HCEC 1CT (cell line): Measurements from ENCODE around the gene KCNT2.
"Not testable (repeated sequence)": the region's sequence is repeated elsewhere in the genome, so short reads cannot be mapped to it uniquely, and the experiment has no call there.

Source experiments
- DNase-seq: peaks from one replicate; pipeline ENCODE4 v3.0.0-alpha.2; 2017

Gene KCNT2

DNA sequence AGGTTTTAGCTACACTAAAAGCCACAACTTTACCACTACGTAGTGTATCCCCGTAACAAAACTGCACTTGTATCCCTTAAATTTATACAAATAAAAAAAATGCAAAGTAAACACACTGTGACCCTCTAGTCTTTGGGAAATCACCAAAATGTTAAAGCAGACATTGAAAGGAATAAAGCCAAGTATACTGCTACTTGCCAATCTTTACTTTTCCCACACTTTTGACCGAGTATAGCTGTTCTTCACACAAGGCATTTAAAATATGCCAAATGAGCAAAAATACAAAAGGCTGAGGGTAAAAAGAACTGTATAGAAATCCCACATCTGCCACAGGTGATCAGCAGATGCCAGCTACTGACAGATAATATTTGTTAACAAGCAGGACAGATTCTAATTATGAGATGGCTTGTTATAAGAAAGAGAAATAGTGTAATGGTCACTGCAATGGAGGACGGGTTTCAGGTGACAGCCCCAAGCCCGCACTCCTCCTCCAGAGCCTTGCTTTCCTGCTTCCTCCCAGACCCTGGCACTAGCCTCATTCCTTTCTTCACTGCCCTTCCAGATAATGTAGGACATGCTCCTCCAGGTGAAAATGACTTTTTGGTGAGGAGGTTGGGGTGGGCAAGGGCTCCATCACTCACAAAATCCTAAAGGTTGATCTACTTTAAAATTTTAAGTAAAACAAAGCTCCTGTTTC, 18.1 kb downstream of the KCNT2 start:
- no peak for DNase-seq

DNA sequence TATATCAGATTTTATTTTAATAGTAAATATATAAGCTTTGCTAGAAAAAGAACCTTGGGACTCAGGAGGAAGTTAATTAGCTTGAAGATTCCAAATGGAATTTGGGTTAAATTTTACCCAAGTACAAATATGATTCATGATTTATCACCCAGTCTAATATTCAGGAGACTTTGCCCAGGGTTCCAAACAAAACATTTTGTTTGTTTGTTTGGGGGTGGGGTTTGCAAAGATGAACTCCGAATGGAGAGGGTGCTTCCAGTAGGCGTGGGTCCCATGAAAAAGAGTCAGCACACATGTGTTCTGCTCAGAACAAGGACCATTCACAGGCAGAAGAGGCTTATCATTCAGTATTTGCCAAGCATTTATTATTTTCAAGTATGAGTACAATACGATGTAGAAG, 23.5 kb downstream of the KCNT2 start:
- no peak for DNase-seq

DNA sequence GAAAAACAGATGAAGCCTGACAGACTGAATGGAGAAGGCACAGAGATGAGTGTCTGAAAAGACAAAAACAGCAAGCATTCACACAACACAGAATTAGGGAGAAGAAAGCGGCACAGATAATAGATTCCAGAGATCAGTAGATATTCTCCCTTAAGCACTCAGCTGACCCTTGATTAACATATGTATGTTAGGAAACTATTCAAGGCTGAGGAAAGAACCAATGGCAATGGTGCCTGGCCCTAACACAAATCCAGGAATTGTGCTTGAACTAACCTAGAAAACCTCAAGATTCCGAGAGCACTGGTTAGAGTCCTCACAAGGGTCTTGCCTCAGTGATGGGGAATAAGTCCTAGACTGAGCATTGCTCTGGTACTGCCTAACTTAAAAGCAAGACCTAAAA, 30.9 kb downstream of the KCNT2 start:
- DNase-seq: no peak

DNA sequence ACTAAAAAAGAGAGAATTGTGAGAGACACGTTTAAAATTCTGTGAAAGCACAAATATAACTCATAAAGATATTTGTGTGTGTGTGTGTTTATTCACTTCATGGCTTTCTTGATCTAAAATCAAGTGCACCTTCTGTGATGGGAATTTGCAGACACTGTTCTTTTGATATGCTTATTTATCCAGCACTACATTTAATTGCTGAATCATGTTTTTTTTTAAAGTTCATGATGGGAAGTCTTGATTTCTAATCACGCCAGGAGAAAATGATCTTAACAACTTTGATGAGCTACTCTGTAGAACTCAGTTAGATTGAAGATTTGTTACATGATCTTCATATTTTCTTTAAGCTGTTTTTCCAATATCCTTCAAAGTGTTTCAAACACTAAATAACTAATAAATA, 35.0 kb downstream of the KCNT2 start:
- no peak for DNase-seq

DNA sequence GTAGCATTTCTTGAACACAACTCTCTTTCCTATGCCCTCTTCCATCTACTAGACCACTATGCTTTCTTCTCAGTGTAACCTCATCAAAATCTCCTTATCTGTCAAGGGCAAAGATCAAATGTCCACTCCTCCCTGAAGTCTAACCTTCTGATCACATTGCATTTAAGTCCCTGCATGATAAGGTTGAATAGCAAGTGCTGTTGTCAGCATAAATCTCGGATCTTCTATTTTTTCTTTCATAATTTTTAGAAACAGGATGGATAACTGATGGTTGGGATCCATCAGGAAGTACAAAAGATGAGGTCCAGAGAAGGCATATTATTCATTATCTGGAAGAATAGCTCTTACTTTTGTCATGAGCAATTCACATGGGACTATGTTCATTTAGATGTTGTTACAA, 41.0 kb downstream of the KCNT2 start:
- DNase-seq: no peak

DNA sequence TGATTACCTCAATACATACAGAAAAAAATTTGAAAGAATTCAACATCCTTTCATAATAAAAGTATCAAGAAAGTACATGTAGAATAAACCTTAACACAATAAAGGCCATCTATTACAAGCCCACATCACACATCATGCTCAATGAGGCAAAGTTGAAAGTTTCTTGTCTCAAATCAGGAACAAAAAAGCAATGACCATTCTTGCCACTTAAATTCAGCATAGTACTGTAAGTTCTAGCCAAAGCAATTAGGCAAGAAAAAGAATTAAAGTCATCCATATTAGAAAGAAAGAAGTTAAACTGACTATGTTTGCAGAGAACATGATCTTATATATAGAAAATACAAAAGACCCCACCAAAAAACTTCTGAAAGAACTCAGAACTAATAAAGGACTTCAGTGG, 44.5 kb downstream of the KCNT2 start:
- no peak for DNase-seq

DNA sequence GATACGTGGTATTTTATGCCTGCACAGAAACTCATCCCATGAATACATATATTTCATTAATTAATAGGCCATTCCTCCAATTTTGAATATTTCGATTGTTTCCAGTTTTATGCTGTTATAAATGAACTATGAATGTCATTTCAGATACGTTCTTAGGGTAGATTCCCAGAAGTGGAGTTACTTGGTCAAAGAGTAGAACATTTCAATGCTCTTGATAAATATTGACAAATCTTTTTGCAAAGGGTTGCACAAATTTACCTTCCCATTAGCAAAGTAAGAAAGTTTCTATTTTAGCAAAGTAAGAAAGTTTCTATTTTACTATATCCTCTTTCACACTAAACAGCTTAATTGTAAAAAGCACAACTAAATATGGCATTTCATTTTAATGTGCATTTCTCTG, 48.9 kb downstream of the KCNT2 start:
- no peak for DNase-seq

DNA sequence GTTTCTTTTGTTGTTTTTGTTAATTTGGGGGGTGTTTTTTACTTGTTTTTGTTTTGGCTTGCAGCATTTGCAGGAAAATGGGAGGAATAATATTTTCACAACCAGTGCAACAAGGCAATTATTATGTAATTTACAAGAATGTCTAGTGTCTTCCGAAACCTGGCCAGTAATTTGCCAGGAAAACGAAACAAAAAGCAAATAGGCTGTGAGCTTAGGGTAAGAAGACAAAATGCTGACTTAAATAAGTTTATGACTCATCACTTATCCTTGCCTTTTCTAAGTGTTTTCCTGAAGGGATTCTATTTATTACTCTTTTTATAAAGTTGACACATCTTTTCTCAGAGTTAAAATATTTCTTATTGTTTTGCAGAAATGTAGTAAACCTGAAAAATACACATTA, 49.8 kb downstream of the KCNT2 start:
- peak; percentile 76 for DNase-seq

DNA sequence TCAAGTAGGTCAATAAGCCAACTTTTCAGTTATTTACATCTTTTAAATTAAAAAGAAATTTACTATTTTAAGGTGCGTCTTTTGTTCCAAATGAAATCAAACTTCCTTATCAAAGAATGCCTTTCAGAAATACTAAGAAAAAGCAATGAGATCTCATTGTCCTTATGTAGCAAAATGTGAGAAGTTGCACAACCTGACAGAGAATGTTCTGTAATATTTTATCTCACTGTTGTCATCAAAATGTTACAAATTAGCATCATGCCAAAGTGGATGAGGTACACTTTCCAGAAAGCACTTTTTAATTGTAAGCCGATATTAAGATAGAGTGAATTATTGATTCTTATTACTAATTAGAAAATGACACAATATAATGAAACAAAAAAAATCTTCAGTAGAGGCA, 50.4 kb downstream of the KCNT2 start:
- no peak for DNase-seq

DNA sequence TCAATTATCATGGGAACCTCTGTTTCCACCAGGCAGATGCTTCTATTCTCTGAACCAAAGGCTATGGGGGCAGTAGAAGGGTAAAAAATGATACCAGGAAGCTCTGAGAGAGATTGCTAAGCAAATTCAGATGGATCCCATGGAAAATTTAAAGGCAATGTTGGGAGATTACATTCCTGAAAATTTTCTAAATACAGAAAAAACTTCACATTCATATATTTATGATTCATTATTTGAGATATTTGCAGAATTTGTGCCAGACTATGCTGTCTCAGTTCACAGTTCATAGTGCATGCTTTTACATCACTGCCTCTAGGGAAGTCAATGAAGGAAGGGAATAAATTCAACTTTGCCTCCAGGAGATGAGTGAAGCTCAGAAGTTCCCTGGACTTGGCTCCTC, 57.5 kb downstream of the KCNT2 start:
- DNase-seq: no peak

DNA sequence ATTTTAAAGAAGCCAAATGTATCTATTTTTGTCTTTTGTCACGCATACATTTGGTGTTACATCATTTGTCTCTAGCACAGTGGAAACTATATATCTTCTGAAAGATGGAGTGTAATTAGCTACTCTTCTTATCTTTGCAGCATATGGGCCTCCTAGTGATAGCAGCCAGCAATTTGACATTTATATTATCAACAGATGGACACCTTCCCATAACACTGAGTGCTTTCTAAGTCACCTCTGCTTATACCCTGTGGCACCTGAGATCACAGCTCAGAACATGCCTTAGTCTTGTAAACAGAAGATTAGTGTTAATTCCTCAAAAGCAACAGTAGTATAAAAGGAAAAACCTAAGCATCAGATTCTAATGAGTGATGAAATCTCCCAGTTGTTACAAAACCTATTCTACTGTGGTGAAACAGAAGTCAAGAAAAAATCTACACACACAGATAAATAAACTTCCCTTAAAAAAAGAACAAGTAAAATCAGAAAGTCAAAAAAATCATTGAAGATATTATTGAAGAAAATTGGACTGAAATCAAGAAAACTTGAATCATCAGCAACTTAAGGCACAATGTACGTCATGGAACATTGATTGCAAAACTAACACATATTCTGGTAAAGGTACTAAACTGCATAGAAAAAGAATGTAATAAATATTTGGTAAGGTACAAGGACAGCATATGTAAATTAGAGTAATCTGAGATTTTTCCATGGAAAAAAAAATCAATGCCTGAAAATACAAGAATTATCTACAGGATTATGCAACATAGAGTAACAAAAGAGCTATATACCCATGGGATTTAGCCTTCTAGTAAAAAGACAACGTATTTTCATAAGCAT, 61.7 kb downstream of the KCNT2 start:
- no peak for DNase-seq

DNA sequence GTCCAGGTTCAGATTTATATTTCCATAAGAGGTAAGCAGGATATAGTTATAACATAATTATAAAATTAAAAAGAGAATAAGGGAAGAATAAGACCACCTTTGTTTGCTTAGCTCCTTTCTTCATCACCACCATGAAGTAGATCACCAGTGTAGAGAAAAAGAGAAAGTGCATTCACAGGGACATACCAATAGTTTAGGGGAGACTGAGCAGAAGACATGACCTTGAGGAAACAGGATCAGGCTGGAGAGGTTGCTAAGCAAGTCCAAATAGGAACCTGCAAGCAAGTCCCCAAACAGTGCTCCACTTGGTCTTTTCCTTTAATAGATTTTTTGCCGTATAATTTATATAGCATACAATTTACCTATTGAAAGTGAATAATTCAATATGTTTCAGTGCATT, 63.0 kb downstream of the KCNT2 start:
- DNase-seq: no peak

DNA sequence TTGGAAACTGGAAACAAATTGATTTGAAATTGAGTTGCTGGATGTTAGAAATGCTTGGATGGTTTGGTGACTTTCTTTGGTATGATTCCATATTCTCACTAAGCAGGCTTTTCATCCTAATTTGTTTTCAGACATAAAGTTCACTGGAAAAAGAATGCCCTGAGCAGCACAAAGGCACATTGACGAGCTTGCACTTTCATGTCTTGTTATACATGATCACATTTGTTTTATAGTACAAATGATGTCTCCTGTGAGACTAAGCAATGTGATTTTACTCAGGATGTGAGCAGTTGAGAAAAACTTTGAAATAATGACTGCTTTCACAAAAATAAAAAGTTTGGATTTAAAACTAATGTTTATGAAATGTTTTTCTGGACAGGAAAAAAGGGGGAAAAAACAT, 63.6 kb downstream of the KCNT2 start:
- no peak for DNase-seq

DNA sequence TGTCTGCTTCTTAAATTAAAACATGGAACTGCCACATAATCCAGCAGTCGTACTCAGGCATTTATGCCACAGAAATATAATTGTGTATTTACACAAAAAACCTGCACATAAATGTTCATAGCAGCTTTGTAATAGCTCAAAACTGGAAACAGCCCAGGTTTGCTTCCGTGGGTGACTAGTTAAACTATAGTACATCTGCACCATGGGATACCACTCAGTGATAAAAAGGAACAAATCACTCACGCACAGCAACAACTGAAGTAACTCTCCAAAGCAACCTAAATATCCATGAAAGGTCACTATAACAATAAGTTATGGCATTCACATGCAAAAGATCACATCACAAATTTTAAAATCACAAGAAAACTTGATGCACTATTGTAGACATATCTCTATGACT, 64.4 kb downstream of the KCNT2 start:
- DNase-seq: no peak

DNA sequence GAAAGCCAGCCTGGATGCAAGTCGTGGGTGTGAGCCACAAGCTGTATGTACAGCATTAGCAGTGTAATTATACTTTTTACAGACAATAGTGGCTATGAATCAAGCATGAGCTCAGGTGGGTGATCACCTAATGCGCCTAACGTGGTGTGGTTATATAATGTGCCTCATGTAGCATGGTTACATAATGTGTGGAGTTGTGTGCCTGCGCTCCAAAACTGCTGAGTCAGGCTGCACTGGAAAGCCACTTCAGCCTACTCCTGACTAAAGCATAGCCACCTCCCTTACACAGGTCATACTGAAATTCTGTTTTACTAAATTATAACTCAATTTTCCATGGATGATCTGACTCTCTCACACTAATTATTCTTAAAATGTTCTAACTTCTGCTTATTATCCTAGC, 69.8 kb downstream of the KCNT2 start:
- DNase-seq: no peak

DNA sequence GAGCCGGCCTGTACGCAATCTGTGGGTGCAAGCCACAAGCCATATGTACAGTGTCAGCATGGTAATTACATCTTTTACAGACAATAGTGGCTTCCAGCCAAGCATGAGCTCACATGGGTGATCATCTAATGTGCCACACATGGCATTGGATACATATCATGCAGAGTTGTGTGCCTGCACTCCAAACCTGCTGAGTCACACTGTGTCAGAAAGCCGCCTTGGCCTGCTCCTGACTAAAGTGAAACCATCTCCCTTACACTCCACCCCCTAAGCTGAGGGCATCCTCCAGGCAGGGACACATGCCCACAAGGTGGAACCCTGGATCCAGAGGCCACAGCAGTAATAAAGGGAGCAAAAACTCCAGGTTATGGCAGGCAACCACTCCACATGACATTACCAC, 72.5 kb downstream of the KCNT2 start:
- DNase-seq: no peak

DNA sequence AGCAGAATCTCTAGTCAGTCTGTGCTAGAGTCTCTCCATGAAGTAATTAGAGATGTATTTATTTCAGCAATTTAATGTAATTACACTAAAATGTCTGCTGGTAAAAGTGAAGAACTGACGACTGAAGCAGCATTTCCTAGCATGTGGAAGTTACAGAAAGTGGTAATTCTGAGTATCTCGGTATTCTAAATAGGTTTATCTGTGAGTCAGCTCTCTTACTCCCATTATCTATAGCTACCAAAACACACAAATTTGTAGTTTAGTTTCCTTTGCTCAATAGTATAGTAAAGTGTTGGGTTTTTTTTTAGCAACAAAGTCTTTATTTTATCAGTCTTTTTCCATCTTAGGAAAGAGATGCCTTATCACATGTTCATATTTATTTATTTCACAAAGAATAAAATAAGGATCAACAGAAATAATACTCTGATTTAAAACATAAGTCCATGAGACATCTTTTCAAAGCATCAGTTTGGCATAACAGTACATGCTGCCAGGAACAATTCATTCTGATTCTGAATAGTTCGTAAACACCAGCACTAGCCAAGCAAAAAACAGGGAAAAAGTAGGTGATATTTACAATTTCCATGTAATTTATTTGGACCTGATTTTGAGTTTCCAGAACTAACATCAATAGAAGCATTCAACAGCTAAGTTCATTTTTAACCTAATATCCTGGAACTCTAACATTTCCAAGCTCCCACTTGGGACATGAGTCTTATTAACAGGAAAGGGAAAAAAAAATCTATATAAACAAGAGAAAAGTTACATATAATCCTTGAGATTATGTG, 76.3 kb downstream of the KCNT2 start:
- DNase-seq: no peak

DNA sequence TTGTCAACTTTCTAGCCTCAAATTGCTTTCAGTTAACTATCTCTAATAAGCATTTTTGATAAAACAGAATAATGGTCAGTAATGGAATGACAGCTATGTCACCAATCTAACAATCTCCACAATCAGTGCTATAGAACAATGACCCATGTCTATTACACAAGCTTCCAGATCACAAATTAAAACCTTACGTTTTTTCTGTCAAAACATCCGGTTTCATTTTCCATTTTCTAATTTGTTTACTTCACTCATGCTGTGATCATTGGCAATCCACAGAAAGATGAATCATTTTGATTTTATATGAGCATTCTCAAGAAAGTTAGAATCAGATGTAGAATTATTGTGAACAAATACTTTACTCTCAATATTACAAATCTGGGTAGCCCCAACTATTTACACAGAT, 80.3 kb downstream of the KCNT2 start:
- DNase-seq: peak; percentile 16

DNA sequence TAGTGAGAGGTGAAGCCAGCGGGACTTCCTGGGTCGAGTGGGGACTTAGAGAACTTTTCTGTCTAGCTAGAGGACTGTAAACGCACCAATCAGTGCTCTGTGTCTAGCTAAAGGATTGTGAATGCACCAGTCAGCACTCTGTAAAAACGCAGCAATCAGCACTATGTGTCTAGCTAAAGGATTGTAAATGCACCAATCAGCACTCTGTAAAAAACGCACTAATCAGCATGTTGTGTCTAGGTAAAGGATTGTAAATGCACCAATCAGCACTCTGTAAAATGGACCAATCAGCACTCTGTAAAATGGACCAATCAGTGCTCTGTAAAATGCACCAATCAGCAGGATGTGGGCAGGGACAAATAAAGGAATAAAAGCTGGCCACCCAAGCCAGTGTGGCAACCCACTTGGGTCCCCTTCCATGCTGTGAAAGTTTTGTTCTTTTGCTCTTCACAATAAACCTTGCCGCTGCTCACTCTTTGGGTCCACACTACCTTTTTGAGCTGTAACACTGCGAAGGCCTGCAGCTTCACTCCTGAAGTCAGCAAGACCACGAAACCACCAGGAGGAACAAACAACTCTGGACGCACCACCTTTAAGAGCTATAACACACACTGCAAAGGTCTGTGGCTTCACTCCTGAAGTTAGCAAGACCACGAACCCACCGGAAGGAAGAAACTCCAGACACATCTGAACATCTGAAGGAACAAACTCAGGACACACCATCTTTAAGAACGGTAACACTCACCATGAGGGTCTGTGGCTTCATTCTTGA, 85.5 kb downstream of the KCNT2 start:
- not testable (repeated sequence) for DNase-seq

DNA sequence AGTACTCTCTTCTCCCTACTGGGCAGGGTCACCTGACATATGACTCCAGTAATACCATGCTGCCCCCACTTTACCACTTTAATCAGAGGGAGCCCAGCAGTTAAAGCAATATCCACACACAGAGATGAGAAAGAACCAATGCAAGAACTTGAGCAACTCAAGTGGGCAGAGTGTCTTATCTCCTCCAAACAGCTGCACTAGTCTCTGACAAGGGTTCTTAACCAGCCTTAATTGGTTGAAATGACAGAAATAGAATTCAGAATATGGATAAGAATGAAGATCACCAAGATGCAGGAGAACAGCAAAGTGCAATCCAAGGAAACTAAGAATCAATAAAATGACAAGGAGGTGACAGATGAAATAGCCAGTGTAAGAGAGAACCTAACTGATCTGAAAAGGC, 91.0 kb downstream of the KCNT2 start:
- DNase-seq: no peak

DNA sequence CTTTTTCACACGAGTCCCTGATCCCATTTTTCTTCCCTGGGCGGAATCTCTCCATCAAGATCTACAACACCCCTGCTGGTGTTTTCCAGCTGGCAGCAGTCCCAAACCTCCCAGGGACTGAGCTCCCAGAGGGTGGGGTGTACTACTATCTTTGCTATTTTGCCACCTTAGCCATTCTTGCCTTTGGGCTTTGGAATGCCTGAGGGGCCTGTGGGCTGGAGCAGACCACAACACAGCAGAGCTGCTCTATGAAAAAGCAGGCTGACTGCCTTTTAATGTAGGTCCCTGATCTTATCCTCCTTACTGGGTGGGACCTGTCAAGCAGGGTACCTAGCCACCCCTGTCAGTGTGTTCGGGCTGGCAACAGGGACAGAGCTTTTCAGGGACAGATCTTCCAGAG, 91.9 kb downstream of the KCNT2 start:
- no peak for DNase-seq

DNA sequence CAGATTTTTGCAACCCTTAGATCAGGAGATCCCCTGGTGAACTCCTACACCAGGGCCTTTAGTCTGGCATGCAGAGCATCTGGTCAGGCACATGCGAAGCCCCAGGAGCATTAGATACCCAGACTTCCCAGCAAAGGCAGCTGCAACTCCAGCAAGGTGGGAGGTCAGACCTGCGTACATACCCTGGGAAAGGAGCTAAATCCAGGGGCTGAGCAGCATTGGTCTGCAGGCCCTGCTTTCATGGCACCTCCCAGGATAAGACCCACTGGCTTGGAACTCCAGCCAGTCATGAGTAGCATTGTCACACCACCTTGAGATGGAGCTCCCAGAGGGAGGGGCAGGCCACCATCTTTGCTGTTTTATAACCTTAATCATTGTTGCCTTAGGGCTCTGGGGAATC, 92.3 kb downstream of the KCNT2 start:
- no peak for DNase-seq

DNA sequence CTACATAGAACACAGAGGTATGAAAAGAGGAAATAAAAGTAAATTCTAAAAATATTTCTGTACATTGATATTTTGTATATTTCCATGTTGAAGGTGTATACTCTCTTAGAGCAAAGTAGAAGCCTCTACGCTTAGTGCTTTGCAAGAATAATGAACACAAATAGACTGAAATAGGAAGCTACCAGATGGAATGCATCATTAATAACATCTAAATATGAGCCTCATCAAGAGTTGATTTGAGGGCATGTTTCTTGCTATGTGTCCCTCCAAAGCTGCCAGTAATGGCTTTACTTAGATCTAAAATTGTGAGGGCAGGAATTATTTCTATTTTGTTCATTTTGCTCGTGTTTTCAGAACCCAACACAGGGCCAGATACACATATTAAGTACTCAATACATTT, 94.4 kb downstream of the KCNT2 start:
- DNase-seq: no peak
